ENCODE results near the gene UNKL.

The UNKL gene

DNA sequence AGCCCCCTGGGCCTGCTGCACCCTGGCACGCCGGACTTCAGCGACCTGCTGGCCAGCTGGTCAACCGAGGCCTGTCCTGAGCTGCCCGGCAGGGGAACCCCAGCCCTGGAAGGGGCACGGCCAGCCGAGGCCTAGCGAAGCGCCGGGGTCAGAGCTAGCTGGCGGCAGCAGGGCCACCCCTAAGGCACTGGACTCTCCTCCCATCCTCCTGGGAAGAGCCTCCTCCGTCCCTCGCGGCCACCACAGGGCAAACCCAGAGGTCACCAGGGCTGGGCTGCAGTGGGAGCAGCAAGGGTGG, 18.7 kb upstream of the UNKL start:
- Histone ChIP-seq H3K4me2 (ENCODE audit: low read length) (no peak overlapping the region), H3K4me1 (ENCODE audit: insufficient read depth, low read length, severe bottlenecking) (no peaks in the 10 kb centered on the region)

GRCh38 chr16:1432388-1433262, 18.1 kb upstream of the UNKL start:
- H3K4me3 ChIP-seq (ENCODE audit: low read depth, low read length, poor library complexity, severe bottlenecking) = no peak overlapping the region

More for the DNA sequence above, 18.7 kb upstream of the UNKL start:
- TF ChIP-seq EZH2 (IDR thresholded peaks at IDR 0.05; ENCODE audit: borderline replicate concordance, low read length) (no peak), CTCF (IDR thresholded peaks at IDR 0.05; ENCODE audit: low read length) (no peak)
- no peaks in the 10 kb centered on the region for H4K20me1 ChIP-seq (ENCODE audit: insufficient read depth, low read length)
- no peak overlapping the region for H3K27ac ChIP-seq (ENCODE audit: low read depth, low read length, poor library complexity, severe bottlenecking)
- H3K9me3 ChIP-seq (ENCODE audit: low read length) = no peaks in the 10 kb centered on the region
- no peak overlapping the region for H2AFZ ChIP-seq (ENCODE audit: low read length)
- no peak overlapping the region for H3K4me3 ChIP-seq (ENCODE audit: low read depth, low read length, poor library complexity, severe bottlenecking)
- no peaks in the 10 kb centered on the region for H3K79me2 ChIP-seq (ENCODE audit: insufficient read depth, low read length)
- no peaks in the 10 kb centered on the region for H3F3A ChIP-seq (ENCODE audit: insufficient read depth, low read length)
- H3K9ac ChIP-seq (ENCODE audit: low read length) = no peak overlapping the region
- no peaks in the 10 kb centered on the region for H3K9me2 ChIP-seq (ENCODE audit: low read depth, low read length)
- no peaks in the 10 kb centered on the region for H3K36me3 ChIP-seq (ENCODE audit: insufficient read depth, low read length)
- H3K27me3 ChIP-seq (ENCODE audit: insufficient read depth, low read length) = no peaks in the 10 kb centered on the region; the same call in 1 of the 2 replicates

GRCh38 chr16:1431497-1432270, 17.2 kb upstream of the UNKL start:
- H3K9me3 ChIP-seq (ENCODE audit: low read length) = no peaks in the 10 kb centered on the region
- TF ChIP-seq CTCF (IDR thresholded peaks at IDR 0.05; ENCODE audit: low read length) (no peak), EZH2 (IDR thresholded peaks at IDR 0.05; ENCODE audit: borderline replicate concordance, low read length) (no peak)
- H3K79me2 ChIP-seq (ENCODE audit: insufficient read depth, low read length) = no peaks in the 10 kb centered on the region
- H3K4me3 ChIP-seq (ENCODE audit: low read depth, low read length, poor library complexity, severe bottlenecking) = no peak overlapping the region
- H2AFZ ChIP-seq (ENCODE audit: low read length) = no peak overlapping the region
- H4K20me1 ChIP-seq (ENCODE audit: insufficient read depth, low read length) = no peaks in the 10 kb centered on the region
- H3K4me2 ChIP-seq (ENCODE audit: low read length) = no peak overlapping the region
- H3K9me2 ChIP-seq (ENCODE audit: low read depth, low read length) = no peaks in the 10 kb centered on the region
- H3K27me3 ChIP-seq (ENCODE audit: insufficient read depth, low read length) = peaks cover 14% of the 10 kb centered on the region
- H3K4me1 ChIP-seq (ENCODE audit: insufficient read depth, low read length, severe bottlenecking) = no peaks in the 10 kb centered on the region
- no peak overlapping the region for H3K27ac ChIP-seq (ENCODE audit: low read depth, low read length, poor library complexity, severe bottlenecking)
- no peaks in the 10 kb centered on the region for H3F3A ChIP-seq (ENCODE audit: insufficient read depth, low read length)
- no peaks in the 10 kb centered on the region for H3K36me3 ChIP-seq (ENCODE audit: insufficient read depth, low read length)
- H3K9ac ChIP-seq (ENCODE audit: low read length) = no peak overlapping the region

More at GRCh38 chr16:1432388-1433262, 18.1 kb upstream of the UNKL start:
- Histone ChIP-seq H3K36me3 (ENCODE audit: insufficient read depth, low read length) (no peaks in the 10 kb centered on the region), H3K27me3 (ENCODE audit: insufficient read depth, low read length) (peaks cover 4% of the 10 kb centered on the region; the same call in 1 of the 2 replicates), H4K20me1 (ENCODE audit: insufficient read depth, low read length) (no peaks in the 10 kb centered on the region), H3K9me3 (ENCODE audit: low read length) (no peaks in the 10 kb centered on the region), H3K4me2 (ENCODE audit: low read length) (no peak overlapping the region), H3K4me1 (ENCODE audit: insufficient read depth, low read length, severe bottlenecking) (no peaks in the 10 kb centered on the region), H3K9ac (ENCODE audit: low read length) (no peak overlapping the region), H2AFZ (ENCODE audit: low read length) (no peak overlapping the region), H3K9me2 (ENCODE audit: low read depth, low read length) (no peaks in the 10 kb centered on the region), H3K79me2 (ENCODE audit: insufficient read depth, low read length) (no peaks in the 10 kb centered on the region), H3F3A (ENCODE audit: insufficient read depth, low read length) (no peaks in the 10 kb centered on the region), H3K27ac (ENCODE audit: low read depth, low read length, poor library complexity, severe bottlenecking) (no peak overlapping the region)
- TF ChIP-seq EZH2 (IDR thresholded peaks at IDR 0.05; ENCODE audit: borderline replicate concordance, low read length) (no peak), CTCF (IDR thresholded peaks at IDR 0.05; ENCODE audit: low read length) (no peak)

Measured in OCI-LY1 (cell line).